Inflammatory macrophage treated with lipopolysaccharide for 1 hour (primary cell): ENCODE measurements around the gene TMEM129.

ENCODE experiments used
- DNase-seq, 2 donors: peaks; one replicate each; pipeline ENCODE4 v3.0.0-alpha.2; 2020 to 2022

TMEM129 gene

DNA sequence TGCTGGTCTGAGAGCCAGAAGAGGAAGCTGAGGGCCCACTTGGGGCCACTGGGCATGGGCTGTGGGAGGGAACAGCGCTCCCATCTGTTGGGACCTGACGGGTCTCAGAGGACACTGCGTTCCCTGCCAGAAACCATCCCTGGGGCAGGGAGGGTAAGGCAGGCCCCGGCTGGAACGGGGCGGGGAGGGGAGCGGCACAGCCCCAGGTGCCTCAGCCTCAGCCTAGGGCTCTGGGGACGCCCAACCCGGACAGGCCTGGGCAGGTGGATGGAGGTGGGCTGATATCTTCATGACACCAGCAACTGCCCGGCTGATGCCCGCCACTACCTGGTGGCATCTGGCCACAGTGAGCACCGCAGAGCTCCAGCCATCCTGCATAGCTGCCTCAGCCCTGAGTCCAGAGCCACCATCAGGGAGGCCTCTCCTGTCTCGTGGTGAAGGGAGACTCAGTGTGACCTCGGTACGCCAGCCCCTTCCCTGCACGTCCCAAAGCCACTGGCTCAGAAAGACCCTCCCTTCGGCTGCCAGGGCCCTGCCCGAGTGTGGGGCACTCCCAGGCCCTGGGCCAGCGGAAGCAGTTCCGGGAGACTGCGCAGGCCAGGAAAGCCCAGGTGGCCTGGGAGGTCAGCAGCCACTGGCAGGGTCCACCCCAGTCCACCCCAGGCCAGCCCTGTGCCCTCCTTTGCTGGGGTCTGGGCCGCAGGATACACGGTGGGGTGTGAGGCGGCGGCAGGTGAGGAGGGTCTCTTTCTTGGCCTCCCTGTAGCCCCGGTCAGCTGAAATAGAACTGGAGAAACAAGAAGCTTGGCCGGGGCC lies 37.4 kb upstream of the TMEM129 start:
- no peak for DNase-seq

DNA sequence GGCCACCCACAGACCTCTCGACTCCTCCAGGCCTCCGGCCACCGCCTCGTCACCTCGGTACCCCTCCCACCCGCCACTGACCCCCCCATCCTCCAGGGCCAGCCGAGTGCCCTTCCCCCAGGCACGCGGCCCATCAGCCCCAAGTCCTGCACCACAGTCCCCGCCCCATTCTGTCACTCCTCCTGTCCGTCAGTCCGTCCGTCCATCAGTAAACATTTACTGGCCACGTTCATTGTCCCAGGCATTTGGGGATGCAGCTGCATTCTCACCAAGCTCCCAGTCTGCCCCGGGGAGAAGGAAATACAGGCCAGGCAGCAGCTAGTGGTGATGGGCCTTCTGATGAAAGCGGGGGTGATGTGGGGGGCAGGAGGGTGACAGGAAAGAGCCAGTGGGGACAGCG lies 36.7 kb upstream of the TMEM129 start:
- DNase-seq, result no peak

DNA sequence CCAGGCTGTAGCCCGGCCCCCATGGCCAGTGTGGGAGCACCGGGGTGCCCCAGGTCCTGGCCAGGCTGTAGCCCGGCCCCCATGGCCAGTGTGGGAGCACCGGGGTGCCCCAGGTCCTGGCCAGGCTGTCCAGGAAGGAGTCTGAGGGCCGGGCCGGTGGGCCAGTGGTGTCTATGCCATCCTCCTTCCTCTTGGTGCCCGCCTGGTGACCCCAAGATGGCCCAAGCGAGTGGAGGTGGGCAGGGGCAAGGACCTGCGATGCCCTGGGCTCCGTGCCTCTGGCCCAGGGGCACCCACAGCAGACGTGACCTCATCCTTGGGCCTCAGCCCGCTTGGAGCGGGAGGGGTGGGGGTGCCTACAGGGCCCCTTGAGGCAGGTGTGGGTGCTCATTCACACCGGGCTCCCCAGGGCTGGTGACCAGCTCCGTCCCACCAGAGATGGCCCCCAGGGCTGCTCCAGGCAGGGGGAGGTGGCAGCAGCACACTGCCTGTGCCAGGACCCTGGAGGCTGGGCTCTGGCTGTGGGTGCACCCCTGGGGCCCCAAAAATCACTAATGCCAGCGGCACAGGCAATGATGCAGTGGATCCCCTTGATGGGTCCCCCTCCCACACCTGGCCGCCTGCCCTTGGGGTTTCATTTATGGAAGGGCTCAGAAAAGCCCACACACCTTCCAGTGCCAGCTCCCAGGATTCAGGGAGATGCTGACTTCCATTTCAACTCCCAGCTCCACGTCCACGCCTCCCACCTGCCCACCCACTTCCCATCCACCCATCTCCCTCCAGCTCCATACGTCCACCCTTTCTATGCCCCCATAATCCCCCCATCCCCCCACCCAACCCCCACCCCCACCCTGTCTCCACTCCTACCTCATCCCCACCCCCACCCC lies 36.0 kb upstream of the TMEM129 start:
- DNase-seq, result no peak

DNA sequence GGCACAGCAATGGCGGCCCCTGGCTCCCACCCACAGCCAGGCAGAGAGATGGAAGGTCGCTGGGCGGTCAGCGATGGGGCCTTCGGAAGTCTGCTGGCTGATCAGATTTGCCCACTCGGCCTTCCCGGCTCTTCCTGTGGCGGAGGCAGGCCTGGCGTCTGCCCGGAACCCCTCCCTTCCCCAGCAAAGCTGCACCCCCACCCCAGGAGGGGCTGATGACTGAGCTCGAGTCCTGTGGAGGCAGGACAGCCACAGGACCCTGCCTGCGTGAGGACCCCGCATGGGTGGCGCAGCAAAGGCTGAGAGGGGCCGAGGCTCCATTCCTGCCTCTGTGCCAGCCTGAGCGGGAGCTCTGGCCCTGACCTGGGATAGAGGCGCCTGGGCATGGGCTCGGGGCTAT lies 35.0 kb upstream of the TMEM129 start:
- DNase-seq, result no peak

DNA sequence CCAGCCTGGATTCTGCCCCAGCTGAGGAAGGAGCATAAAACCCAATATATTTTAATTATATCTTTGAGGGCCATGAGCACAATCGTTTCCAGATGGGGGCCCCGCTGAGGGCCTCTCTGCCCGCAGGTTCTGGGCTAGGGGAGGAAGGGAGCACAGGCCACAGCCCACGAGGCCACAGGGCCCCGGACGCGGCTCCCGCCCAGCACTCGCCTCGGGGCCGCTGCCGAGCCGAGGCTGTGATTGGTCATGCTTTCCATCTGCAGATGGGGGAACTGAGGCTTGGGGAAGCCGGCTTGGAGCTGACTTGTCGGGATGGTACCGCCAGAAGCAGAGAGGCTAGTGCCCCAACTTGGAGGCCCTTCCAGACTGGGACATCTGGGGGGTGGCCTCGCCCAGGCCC lies 34.2 kb upstream of the TMEM129 start:
- no peak for DNase-seq

DNA sequence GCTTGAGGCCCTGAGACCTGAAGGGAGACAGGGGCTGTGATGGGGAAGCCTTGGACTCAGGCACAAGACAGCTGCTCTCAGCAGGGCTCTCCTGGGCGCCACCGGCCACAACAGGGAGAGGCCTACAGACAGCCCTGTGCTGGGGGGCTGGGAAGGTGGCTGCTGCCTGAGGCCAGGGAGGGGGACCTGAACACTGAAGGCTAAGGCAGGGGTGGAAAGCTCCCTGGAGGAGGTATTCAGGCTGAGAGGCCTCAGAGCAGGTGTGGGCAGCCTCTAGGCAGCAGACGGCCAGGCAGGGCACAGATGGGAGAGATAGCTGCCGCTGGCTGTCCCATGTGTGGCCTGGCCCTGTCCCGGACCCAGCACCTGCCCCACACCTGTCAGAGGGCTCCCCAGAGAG lies 33.2 kb upstream of the TMEM129 start:
- DNase-seq, result no peak

DNA sequence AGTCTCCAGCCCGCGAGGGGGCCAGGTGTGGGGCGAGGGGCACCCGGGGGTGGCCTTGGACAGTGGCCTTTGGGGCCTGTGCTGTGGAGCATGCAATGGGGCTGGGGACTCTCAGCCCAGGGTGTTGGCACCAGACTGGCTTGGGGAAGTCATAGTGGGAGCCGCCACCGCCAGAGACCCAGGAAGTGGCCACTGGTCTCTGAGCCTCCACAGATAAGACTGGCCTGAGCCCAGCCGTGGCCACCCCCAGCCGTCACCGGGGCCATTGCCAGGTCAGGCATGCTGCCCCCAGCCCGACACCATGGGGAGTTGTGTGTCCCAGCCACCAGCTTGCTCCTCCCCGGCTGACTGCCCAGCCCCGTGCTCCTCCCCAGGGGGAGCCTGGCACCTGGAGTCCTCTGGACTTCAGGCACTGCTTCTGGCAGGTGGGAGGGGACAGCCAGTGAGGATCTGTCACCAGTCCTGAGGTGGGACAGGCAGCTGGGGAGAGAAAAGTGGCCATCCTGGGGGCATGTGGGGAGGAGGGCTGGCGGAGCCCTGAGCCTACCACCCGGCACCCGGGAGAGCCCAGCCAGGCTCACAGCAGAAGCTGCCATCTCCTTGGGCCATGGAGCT lies 32.7 kb upstream of the TMEM129 start:
- no peak for DNase-seq

DNA sequence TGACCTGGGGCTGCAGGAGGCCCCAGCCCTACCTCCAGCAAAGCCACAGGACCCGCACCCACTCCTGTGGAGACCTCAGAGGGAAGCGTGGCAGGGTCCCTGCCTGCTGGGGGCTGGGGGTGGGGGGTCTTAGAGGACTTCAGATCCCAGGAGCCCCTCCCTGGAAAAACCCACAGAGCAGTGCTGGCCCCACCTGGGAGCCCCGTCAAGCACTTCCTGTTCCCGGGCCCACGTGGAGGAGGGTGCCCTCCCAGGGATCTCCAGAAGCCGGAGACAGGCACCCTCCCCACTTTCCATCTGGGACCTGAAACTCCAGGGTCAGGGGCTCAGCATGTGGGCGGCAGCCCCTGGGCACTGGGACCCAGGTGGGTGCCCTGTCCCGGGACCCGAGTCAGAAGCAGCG lies 32.2 kb upstream of the TMEM129 start:
- no peak for DNase-seq

DNA sequence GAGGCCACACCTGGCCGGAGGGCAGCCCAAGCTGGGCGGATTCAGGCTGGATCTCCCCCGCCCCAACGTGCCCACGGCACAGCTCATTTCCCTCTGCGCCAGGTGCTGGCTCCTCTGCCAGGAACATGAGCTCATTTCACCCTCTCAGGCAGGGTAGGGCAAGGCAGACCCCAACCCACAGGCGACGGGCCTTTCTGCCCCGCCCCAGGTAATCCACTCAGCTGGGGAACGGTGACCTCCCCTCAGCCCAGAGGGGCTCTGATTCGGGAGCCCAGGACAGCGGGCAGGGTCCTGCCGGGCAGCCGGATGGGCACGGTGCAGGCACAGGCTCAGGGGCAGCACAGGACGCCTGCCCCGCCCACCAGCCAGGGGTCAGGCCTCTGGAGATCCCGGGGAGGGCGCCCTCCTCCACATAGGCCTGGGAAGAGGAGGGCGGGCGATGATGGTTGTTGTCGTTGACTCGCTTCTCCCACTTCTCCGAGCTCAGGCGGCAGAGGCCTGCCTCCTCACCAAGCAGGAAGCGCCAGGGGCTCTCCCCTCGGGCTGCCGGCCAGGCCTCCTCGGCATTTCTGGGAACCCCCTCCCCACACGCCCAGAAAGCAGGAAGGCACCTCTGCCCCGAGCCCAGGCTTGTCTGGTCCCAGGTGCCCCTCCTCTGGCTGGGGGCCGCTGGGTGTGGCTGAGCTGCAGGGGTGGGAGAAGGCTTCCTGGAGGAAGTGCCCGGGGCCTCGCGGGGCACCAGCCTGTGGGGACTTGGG lies 31.3 kb upstream of the TMEM129 start:
- peak; percentile 53 to 76 for DNase-seq

DNA sequence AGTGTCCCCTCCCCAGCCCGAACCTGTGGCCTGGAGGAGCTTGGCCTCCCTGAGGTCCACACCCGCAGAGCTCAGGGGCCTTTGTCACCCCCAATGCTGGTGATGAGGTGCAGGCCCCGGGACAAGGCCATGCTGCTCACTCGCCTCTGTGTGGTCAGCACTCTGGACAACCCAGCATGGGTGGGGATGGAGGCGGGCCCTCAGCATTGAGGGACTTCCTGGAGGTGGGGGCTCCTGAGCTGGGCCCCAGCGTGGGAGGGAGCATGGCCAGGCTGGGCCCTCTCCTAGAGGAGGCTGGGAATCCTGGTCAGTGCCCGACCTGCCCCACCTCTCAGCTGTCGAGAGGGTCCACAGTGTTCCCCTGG lies 30.8 kb upstream of the TMEM129 start:
- no peak for DNase-seq

DNA sequence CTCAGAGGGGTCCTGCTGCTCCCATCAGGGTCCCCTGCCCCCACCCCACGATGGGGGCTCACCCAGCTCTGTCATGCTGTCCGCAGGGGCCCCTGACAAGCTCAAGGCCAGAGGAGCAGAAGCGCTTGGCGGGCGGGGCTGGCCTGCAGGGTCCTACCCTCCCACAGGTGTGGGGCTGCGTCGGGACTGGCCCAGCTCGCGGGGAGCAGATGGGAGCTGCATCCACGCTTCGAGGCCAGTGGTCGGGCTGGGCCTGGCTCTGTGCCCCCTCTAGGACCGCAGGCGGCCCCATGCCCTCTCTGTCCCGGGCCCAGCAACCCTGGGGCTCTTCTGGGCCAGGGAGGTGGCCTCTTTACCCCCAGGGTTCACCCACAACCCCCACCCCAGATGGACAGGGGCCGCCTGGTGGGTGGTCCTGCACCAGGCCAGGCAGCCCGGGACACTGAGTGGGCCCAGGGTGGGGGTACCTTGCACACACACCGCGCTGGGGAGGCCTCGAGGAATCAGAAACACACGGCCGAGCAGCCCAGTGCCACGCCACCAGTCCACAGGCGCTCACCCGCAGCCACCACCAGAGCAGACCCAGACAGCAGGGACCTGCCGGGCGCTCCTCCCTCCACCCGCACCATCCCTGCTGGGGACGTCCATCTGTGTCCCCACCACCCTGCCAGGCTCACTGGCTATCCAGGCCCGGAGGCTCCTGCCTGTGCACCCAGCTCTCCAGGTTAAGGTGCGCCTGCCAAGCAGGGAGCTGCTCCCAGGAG lies 30.2 kb upstream of the TMEM129 start:
- DNase-seq, result no peak

DNA sequence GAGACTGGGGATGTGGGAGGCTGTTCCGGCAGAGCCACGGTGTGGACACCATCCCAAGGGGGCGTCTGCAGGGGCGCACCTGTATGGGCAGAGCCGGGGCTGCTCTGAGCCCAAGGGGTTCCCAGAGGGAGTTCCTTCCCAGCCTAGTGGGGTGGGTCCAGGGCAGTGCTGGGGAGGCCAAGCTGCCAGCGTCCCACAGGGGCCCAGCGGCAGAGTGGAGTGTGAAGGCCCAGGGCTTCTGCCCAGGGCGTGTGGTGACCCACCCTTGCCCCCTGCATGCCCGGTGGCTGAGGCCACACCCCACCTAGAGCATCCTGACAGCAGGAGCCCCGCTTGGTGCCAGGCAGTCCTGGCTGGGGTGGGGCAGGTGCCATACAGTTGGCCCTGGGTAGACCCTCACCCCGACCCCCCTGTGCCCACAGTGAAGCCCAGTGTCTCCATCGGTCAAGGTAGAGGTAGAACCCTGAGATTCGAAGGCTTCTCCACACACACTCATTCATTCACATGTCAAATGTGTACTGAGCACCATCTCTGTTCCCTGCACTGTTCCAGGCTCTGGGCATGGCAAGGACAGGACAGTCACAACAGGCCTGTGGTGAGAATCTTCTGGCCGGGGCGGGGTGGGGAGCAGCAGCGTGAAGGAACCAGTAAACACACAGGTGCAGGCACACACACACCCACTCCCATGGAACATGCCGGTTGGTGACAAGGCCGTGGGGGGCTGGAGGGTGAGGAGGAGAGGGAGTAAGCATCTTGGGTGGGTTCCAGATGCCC lies 29.4 kb upstream of the TMEM129 start:
- DNase-seq, result no peak

DNA sequence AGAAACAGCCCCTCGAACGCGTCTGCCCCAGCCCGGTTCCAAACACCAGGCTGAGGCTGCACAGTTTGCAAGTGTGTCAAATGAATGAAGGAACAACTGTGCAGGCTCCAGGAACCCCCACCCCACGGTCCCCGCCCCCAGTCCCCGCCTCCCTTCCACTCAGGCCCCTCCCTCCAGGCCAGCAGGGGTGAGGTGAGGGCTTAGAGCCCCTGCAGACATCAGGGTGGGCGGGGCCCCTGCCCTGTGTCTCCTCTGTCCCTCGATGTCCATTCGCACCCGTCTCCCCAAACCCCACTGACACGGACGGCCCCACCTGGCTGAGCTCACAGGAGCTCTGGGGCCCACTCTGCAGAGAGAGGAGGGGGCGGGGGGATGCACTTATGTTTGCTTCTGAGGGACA lies 28.7 kb upstream of the TMEM129 start:
- DNase-seq, result no peak

DNA sequence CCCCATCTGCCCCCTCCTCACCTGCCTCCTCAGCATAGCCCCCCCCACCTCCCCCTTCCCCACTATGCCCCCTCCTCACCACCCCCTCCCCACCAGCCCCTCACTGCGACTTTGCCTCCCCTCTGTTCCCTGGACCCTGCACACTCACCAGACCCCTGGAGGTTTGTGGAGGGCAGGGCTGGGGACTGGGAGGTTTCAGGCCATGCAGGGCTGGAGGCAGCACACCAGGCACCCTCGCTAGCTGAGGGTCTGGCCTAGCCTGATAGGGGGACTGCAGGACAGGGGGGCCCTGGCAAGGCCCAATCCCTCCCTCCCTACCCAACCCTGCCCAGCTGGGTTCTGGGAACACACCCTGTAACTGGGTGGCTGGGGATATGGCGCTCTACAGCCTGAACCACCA lies 28.2 kb upstream of the TMEM129 start:
- DNase-seq, result no peak

DNA sequence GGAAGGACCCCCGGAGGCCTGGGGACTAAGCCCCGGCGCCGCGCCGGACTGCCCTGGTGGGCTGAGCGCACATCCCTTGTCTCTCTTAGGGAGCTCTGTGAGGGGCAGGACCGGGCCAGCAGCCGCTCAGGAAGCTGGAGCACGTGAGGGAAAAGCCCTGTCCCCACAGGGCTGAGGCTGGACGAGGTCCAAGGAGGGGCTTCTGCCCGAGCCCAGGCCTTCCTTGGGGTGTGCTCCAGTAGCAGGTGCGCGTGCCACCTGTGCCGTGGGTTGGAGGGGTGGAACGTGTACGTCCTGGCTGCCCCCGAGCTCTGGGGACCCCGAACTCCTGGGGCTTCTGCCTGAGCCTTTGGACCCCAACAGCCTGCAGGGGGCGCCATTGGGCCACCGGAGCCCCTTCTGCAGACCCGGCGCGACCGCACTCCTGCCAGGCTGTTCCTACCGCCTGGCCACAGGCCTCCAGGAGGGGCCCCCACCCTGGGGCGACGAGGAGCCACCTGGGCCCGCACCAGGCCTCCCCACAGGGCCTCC lies 27.4 kb upstream of the TMEM129 start:
- peak; percentile 26 to 72 for DNase-seq

DNA sequence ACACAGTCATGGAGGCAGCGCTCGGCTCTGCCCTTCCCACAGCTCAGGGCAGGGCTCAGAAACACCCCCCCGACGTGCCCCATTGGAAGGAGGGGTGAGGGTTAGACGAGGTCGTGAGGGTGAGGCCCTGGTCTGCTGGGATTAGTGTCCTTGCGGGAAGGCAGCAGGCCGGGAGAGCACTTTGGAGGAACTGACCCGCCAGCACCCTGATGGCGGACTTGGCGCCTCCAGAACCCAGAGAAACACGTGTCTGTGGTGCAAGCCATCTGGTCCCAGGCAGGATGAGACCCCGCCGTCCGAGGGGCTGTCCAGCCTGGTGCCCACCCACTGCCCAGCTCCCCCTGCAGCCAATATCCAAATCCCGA lies 26.5 kb upstream of the TMEM129 start:
- DNase-seq, result no peak

DNA sequence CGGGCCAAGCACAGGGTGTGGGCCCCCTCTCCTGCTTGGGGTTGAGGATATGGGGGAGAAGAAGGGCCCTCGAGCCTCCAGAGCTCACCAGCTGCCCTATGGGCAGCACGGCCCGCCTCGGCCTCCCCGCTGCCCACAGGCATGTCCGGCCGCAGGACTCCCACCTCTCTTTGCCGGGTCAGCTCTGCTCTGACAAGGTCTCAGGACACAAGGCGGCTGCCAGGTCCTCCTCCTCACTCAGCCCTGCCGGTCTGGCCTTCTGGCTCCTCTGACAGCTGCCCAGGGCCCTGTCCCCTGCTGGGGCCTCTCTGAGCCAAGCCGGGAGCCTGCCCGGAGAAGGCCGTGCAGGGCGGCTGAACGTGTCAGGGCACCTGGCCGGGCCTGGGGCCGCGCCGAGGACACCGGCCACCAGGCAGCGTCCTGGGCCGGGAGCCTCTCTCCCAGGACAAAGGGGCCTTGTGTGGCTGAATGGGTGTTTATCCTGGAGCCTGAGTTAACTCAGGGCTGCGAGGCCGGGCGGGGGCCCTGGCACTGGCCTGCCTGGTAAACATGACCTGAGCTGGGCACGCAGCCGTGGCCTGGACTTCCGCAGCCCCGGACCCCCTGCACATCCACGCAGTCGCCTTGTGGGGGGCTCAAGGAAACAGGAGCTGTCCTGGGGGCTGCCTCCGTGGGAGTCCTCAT lies 25.9 kb upstream of the TMEM129 start:
- no peak for DNase-seq

DNA sequence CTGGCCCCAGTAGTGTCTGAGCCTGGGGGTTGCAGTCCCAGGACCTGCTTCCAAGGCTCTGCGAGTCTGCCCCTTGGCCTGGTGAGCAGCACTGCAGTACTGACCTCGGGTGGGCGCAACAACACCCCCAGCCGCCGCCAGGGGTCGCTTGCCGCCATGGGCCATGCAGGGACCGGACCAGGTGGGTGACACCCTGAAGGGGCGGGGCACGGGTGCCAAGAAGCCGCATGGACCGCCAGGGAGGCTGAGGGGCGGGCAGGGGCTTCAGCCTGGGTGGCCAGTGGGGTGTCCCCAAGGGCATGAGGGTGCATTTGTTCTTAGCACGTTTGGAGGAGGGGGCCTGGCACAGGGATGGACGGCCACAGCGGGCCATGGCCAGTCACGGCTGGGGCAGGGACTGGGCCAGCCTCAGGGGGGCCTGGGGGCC lies 25.2 kb upstream of the TMEM129 start:
- peak; percentile 39 to 79 for DNase-seq

DNA sequence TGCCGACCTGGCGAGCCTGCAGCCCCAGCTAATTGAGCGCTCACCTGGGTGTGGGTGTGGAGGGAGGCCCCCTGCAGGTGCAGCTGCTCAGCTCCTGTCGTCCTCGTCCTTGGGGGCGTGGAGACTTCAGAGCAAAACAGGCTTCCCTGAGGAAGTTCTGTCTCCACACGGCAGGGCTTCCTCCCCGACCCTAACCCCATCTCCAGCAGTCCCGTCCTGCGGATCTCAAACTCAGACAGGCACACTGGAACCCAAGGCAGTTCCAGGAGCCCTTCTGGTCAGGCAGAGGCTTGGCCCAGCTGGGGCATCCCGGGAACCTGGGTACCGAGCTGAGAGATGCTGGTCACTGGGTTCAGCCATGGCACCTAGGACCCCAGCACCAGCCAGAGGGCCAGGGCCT lies 24.6 kb upstream of the TMEM129 start:
- no peak for DNase-seq

DNA sequence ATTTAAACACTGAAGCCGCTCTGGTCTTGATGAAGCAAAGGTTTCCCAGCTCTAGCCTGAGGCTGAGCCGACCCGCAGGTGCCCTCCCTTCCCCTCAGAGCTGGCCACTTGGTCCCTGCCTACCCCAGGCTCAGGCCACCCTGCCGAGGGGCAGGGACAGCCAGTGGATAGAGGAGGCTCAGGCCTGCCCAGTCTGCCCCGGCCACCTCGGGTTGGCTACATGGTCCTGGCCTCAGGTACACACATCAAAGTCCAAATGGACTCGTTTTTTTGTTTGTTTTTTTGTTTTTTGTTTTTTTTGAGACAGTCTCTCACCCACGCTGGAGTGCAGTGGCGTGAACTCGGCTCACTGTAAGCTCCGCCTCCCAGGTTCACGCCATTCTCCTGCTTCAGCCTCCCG lies 24.0 kb upstream of the TMEM129 start:
- DNase-seq, result no peak

DNA sequence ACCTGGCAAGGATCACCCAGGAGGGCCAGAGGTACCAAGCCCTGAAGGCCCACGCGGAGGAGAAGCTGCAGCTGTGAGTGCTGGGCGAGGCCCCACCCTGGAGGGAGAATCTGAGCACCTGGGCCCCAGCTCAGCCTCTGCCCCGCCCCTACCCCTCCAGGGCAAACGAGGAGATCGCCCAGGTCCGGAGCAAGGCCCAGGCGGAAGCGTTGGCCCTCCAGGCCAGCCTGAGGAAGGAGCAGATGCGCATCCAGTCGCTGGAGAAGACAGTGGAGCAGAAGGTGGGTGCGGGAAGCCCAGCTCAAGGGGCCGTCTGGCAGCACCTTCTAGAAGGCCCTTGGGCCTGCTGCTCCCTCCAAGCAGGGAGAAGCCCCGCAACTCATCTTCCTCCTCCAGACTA lies 23.4 kb upstream of the TMEM129 start:
- DNase-seq, result no peak
